Measurements from ENCODE around the gene NMNAT3. TPM values are rescaled to one million over a fixed set of nuclear protein-coding genes. Genes with fewer than 3 reads are reported as not detected.

Gene NMNAT3
- total RNA-seq, 1 experiment from 2014 or later = 4.8 TPM

DNA sequence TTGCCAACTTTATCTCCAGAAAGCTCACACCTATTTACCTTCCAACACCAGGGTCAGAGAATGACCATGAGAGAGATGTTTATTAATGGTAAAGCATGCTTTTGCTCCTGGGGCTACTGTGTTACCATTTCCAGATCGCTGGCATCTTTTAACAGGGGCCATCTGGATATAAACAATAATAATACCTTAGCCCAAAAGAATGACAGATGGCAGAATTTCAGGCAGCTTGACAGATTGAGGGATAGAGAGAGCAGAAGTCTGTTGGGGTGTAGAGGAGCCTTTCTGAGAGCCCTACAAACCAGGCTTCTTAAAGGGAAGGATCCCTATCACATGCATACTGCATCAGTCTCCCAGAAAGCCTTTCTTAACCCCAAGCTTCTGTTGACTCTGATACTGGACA, 156.0 kb downstream of the NMNAT3 start:
- no peak for ATAC-seq
- Histone ChIP-seq H3K9ac (ENCODE audit: low read length) (no peak overlapping the region), H3K36me3 (ENCODE audit: low read depth, low read length) (no peaks in the 10 kb centered on the region), H2AFZ (ENCODE audit: low read length) (no peak overlapping the region), H3K27me3 (ENCODE audit: low read length) (no peaks in the 10 kb centered on the region), H3K4me2 (ENCODE audit: low read length) (no peak overlapping the region), H3K9me3 (ENCODE audit: low read length) (no peaks in the 10 kb centered on the region), H3K79me2 (ENCODE audit: low read length) (no peaks in the 10 kb centered on the region), H3K27ac (ENCODE audit: low read length) (no peak overlapping the region), H3K4me1 (ENCODE audit: insufficient read depth, low read length) (no peaks in the 10 kb centered on the region), H3K9me2 (replicated peaks; ENCODE audit: low read length) (no peaks in the 10 kb centered on the region), H3K4me3 (ENCODE audit: low read length) (no peak overlapping the region), H4K20me1 (ENCODE audit: low read length) (no peaks in the 10 kb centered on the region), H3F3A (ENCODE audit: low read length, unreplicated experiment) (no peaks in the 10 kb centered on the region)
- TF ChIP-seq, protein P1, sequence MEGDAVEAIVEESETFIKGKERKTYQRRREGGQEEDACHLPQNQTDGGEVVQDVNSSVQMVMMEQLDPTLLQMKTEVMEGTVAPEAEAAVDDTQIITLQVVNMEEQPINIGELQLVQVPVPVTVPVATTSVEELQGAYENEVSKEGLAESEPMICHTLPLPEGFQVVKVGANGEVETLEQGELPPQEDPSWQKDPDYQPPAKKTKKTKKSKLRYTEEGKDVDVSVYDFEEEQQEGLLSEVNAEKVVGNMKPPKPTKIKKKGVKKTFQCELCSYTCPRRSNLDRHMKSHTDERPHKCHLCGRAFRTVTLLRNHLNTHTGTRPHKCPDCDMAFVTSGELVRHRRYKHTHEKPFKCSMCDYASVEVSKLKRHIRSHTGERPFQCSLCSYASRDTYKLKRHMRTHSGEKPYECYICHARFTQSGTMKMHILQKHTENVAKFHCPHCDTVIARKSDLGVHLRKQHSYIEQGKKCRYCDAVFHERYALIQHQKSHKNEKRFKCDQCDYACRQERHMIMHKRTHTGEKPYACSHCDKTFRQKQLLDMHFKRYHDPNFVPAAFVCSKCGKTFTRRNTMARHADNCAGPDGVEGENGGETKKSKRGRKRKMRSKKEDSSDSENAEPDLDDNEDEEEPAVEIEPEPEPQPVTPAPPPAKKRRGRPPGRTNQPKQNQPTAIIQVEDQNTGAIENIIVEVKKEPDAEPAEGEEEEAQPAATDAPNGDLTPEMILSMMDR (conservative IDR thresholded peaks at IDR 0.05; ENCODE audit: low read depth, low read length) = no peak
- no peak for TF ChIP-seq EZH2 (IDR thresholded peaks at IDR 0.05; ENCODE audit: low read length, unreplicated experiment)
- no peak for TF ChIP-seq EZH2phosphoT487 (IDR thresholded peaks at IDR 0.05; ENCODE audit: borderline replicate concordance, low read length)
- BruUV-seq (replicated peaks) = no TSS peak
- intact Hi-C loops (cut with micrococcal nuclease) = no loop called here
- ChIA-PET CTCF (no interaction called here), POLR2A (ENCODE audit: unreplicated experiment) (no interaction called here)
- DNase-seq = no peak

DNA sequence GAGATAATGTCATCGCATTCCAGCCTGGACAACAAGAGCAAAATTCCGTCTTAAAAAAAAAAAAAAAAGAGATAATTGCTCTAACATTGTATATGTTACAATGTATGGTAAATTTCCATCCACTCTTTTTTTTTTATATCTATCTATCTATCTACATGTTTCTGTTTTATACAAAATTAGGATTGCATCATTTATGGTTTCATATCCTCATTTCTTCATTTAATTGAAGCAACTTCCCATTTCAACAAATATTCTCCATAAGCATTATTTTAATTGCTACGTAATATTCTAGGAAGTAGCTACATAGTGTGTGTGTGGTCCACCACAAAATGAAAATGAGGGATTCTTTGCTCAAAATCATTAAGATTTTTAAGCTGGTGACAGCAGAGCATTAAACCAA, 156.6 kb downstream of the NMNAT3 start:
- Histone ChIP-seq H3K9ac (ENCODE audit: low read length) (no peak overlapping the region), H4K20me1 (ENCODE audit: low read length) (no peaks in the 10 kb centered on the region), H3K4me1 (ENCODE audit: insufficient read depth, low read length) (no peaks in the 10 kb centered on the region), H3F3A (ENCODE audit: low read length, unreplicated experiment) (no peaks in the 10 kb centered on the region), H3K27ac (ENCODE audit: low read length) (no peak overlapping the region), H3K4me2 (ENCODE audit: low read length) (no peak overlapping the region), H3K27me3 (ENCODE audit: low read length) (no peaks in the 10 kb centered on the region), H3K9me3 (ENCODE audit: low read length) (no peaks in the 10 kb centered on the region), H3K79me2 (ENCODE audit: low read length) (no peaks in the 10 kb centered on the region), H3K4me3 (ENCODE audit: low read length) (no peak overlapping the region), H3K36me3 (ENCODE audit: low read depth, low read length) (no peaks in the 10 kb centered on the region), H3K9me2 (replicated peaks; ENCODE audit: low read length) (no peaks in the 10 kb centered on the region), H2AFZ (ENCODE audit: low read length) (no peak overlapping the region)
- intact Hi-C loops (cut with micrococcal nuclease) = no loop called here
- no TSS peak for BruUV-seq (replicated peaks)
- DNase-seq (no peak), ATAC-seq (no peak)
- CTCF ChIA-PET = no interaction called here
- POLR2A ChIA-PET (ENCODE audit: unreplicated experiment) = no interaction called here
- TF ChIP-seq EZH2phosphoT487 (IDR thresholded peaks at IDR 0.05; ENCODE audit: borderline replicate concordance, low read length) (no peak), EZH2 (IDR thresholded peaks at IDR 0.05; ENCODE audit: low read length, unreplicated experiment) (no peak)
- TF ChIP-seq, protein P1 (conservative IDR thresholded peaks at IDR 0.05; ENCODE audit: low read depth, low read length) = no peak

DNA sequence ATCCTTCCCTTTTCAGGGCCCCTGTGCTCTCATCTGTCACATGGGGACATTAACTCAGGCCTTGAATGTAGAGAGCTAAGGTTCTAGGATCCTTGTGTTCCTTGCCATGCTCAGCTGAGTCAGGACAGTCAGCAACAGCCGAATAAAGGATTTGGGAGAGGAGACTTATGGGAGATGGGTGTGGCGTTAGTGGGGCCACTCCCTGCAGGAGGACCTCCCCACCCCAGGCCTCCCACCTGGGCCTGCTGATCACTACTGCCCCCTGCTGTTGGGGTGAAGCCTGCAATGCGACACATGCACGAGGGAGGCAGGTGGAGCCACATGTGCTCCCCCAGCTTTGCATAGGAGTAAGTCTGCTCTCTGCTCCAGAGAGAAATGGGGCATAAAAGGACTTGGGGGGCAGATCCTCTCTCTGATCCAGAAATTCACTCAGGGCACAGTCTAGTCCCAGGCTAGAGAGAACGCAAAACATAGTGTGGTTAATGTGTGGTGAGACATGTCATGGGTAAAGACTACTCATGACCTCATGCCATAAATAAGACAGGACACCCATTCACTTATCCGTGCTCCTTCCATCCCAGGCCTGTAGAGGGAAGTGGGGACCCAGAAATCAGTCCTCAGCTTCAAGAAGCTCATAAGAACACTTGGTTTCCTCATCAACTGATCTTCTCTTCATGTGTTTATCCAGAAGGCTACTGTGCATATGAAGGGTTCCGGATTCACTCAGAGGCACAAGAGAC, 157.6 kb downstream of the NMNAT3 start:
- Histone ChIP-seq H3K27ac (ENCODE audit: low read length) (no peak overlapping the region), H3K79me2 (ENCODE audit: low read length) (no peaks in the 10 kb centered on the region), H3K9ac (ENCODE audit: low read length) (no peak overlapping the region), H3K27me3 (ENCODE audit: low read length) (no peaks in the 10 kb centered on the region), H2AFZ (ENCODE audit: low read length) (no peak overlapping the region), H3K4me1 (ENCODE audit: insufficient read depth, low read length) (no peaks in the 10 kb centered on the region), H4K20me1 (ENCODE audit: low read length) (no peaks in the 10 kb centered on the region), H3K9me2 (replicated peaks; ENCODE audit: low read length) (no peaks in the 10 kb centered on the region), H3K36me3 (ENCODE audit: low read depth, low read length) (no peaks in the 10 kb centered on the region), H3K9me3 (ENCODE audit: low read length) (no peaks in the 10 kb centered on the region), H3K4me3 (ENCODE audit: low read length) (no peak overlapping the region), H3F3A (ENCODE audit: low read length, unreplicated experiment) (no peaks in the 10 kb centered on the region), H3K4me2 (ENCODE audit: low read length) (no peak overlapping the region)
- ChIA-PET CTCF (interaction anchor here (0.6 to 1.3 kb wide), 3 partner anchors 14 to 1344 kb away, joined by 3 to 4 read pairs (median 4); no protein-coding TSS in a partner anchor), POLR2A (ENCODE audit: unreplicated experiment) (no interaction called here)
- no peak for TF ChIP-seq EZH2phosphoT487 (IDR thresholded peaks at IDR 0.05; ENCODE audit: borderline replicate concordance, low read length)
- TF ChIP-seq EZH2 (IDR thresholded peaks at IDR 0.05; ENCODE audit: low read length, unreplicated experiment) = no peak
- TF ChIP-seq, protein P1 (conservative IDR thresholded peaks at IDR 0.05; ENCODE audit: low read depth, low read length) = peak; percentile 56
- no TSS peak for BruUV-seq (replicated peaks)
- intact Hi-C loops (cut with micrococcal nuclease) = loop anchor here (1.0 kb wide), 1 partner anchor 39 kb away; no protein-coding TSS in a partner anchor
- peak; percentile 35 for ATAC-seq
- peak; percentile 49 for DNase-seq
